GM19193 (cell line): ENCODE results near the gene MYEOV.
A peak's percentile ranks its signal among the peaks of the same experiment; 100 is the strongest.

ENCODE experiments used
- POLR2A ChIP-seq: IDR thresholded peaks from 4 replicates; pipeline ENCODE4 v1.6.1; 2011; ENCODE audit not compliant: insufficient read depth, insufficient read length; ENCODE audit errors: extremely low read depth

The MYEOV gene

GRCh38 chr11:69291459-69292110 lies 2.4 kb upstream of the MYEOV start:
- TF ChIP-seq POLR2A, result no peak

GRCh38 chr11:69292221-69292648 lies 1.7 kb upstream of the MYEOV start:
- TF ChIP-seq POLR2A, result no peak

GRCh38 chr11:69293087-69293486 lies 868 bp upstream of the MYEOV start:
- no peak for TF ChIP-seq POLR2A

- no peak for TF ChIP-seq POLR2A
These were observed 670 bp downstream of the MYEOV start for GRCh38 chr11:69294571-69295078.

- no peak for TF ChIP-seq POLR2A
These were observed 1.4 kb downstream of the MYEOV start for GRCh38 chr11:69295079-69295994.

- no peak for TF ChIP-seq POLR2A
These were observed 2.3 kb downstream of the MYEOV start for GRCh38 chr11:69295995-69296889.

- no peak for TF ChIP-seq POLR2A
These were observed 3.2 kb downstream of the MYEOV start for GRCh38 chr11:69296890-69297786.

GRCh38 chr11:69297787-69298266 lies 3.9 kb downstream of the MYEOV start:
- no peak for TF ChIP-seq POLR2A

- peak; percentile 56 for TF ChIP-seq POLR2A
These were observed 4.5 kb downstream of the MYEOV start for GRCh38 chr11:69298267-69299022.

GRCh38 chr11:69299023-69299461 lies 5.1 kb downstream of the MYEOV start:
- no peak for TF ChIP-seq POLR2A

- TF ChIP-seq POLR2A, result no peak
These were observed 5.6 kb downstream of the MYEOV start for GRCh38 chr11:69299572-69299971.

- TF ChIP-seq POLR2A, result no peak
These were observed 6.4 kb downstream of the MYEOV start for GRCh38 chr11:69300120-69301060.
